Measurements from ENCODE around the gene IGLL5.

DNA sequence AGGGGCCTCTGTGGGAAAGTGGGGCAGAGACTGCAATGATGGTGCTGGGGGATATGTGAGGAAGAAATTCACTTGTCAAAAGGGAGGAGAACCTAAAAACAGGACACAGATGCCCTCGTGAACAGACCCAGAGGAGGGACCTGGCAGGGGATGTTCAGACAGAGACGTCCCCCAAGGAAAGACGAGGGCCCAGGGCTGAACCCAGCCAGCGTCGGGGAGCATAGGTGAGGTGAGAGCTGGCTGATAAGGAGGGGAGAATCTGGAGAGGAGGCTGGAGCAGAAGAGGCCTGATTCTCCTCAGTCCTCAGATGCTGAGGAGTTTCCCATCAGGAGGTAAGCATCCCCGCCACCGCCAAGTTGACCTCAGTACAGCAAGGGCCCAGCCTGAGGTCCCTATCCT lies 31.4 kb downstream of the IGLL5 start:
- TF ChIP-seq, protein P1, sequence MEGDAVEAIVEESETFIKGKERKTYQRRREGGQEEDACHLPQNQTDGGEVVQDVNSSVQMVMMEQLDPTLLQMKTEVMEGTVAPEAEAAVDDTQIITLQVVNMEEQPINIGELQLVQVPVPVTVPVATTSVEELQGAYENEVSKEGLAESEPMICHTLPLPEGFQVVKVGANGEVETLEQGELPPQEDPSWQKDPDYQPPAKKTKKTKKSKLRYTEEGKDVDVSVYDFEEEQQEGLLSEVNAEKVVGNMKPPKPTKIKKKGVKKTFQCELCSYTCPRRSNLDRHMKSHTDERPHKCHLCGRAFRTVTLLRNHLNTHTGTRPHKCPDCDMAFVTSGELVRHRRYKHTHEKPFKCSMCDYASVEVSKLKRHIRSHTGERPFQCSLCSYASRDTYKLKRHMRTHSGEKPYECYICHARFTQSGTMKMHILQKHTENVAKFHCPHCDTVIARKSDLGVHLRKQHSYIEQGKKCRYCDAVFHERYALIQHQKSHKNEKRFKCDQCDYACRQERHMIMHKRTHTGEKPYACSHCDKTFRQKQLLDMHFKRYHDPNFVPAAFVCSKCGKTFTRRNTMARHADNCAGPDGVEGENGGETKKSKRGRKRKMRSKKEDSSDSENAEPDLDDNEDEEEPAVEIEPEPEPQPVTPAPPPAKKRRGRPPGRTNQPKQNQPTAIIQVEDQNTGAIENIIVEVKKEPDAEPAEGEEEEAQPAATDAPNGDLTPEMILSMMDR (IDR thresholded peaks at IDR 0.05) = no peak
- TF ChIP-seq POLR2A (IDR thresholded peaks at IDR 0.05) = no peak

Measured in testis (tissue), 2 donors.